ENCODE measurements around the gene STOX1.
"Not testable (repeated sequence)": the region's sequence is repeated elsewhere in the genome, so short reads cannot be mapped to it uniquely, and the experiment has no call there.

STOX1 gene

GRCh38 chr10:68832601-68833000 lies 5.3 kb downstream of the STOX1 start:
- H3K36me3 ChIP-seq (ENCODE audit: control insufficient read depth, low read depth, low read length), result no peaks in the 10 kb centered on the region
- peaks cover 15% of the 10 kb centered on the region for H3K27me3 ChIP-seq (ENCODE audit: control insufficient read depth, insufficient read depth, low read length)
- no peaks in the 10 kb centered on the region for H3K4me1 ChIP-seq (ENCODE audit: control insufficient read depth, low read depth, low read length)
- H3K4me3 ChIP-seq (ENCODE audit: low read length), result no peak overlapping the region
- H3K9me3 ChIP-seq (ENCODE audit: control insufficient read depth, low read depth, low read length), result no peaks in the 10 kb centered on the region
- no peak overlapping the region for H3K27ac ChIP-seq (ENCODE audit: low read length)
- H3K9ac ChIP-seq (ENCODE audit: low read length), result no peak overlapping the region

- Histone ChIP-seq H3K27me3 (ENCODE audit: control insufficient read depth, insufficient read depth, low read length) (no peaks in the 10 kb centered on the region), H3K27ac (ENCODE audit: low read length) (no peak overlapping the region), H3K36me3 (ENCODE audit: control insufficient read depth, low read depth, low read length) (no peaks in the 10 kb centered on the region), H3K4me1 (ENCODE audit: control insufficient read depth, low read depth, low read length) (no peaks in the 10 kb centered on the region), H3K9ac (ENCODE audit: low read length) (no peak overlapping the region), H3K4me3 (ENCODE audit: low read length) (no peak overlapping the region), H3K9me3 (ENCODE audit: control insufficient read depth, low read depth, low read length) (no peaks in the 10 kb centered on the region)
Measured at GRCh38 chr10:68837626-68838322, 10.4 kb downstream of the STOX1 start.

- H3K27me3 ChIP-seq (ENCODE audit: control insufficient read depth, insufficient read depth, low read length); H3K4me3 ChIP-seq (ENCODE audit: low read length); H3K9ac ChIP-seq (ENCODE audit: low read length); H3K4me1 ChIP-seq (ENCODE audit: control insufficient read depth, low read depth, low read length); H3K36me3 ChIP-seq (ENCODE audit: control insufficient read depth, low read depth, low read length); H3K27ac ChIP-seq (ENCODE audit: low read length); H3K9me3 ChIP-seq (ENCODE audit: control insufficient read depth, low read depth, low read length): not testable (repeated sequence)
Measured at GRCh38 chr10:68840650-68841049, 13.3 kb downstream of the STOX1 start.

- no peaks in the 10 kb centered on the region for H3K9me3 ChIP-seq (ENCODE audit: control insufficient read depth, low read depth, low read length)
- H3K4me1 ChIP-seq (ENCODE audit: control insufficient read depth, low read depth, low read length), result peaks cover 4% of the 10 kb centered on the region
- H3K4me3 ChIP-seq (ENCODE audit: low read length), result no peak overlapping the region
- no peaks in the 10 kb centered on the region for H3K36me3 ChIP-seq (ENCODE audit: control insufficient read depth, low read depth, low read length)
- no peaks in the 10 kb centered on the region for H3K27me3 ChIP-seq (ENCODE audit: control insufficient read depth, insufficient read depth, low read length)
- no peak overlapping the region for H3K27ac ChIP-seq (ENCODE audit: low read length)
- no peak overlapping the region for H3K9ac ChIP-seq (ENCODE audit: low read length)
Measured at GRCh38 chr10:68848281-68848680, 20.9 kb downstream of the STOX1 start.

- Histone ChIP-seq H3K27me3 (ENCODE audit: control insufficient read depth, insufficient read depth, low read length) (no peaks in the 10 kb centered on the region), H3K9ac (ENCODE audit: low read length) (no peak overlapping the region), H3K36me3 (ENCODE audit: control insufficient read depth, low read depth, low read length) (no peaks in the 10 kb centered on the region), H3K27ac (ENCODE audit: low read length) (no peak overlapping the region), H3K4me1 (ENCODE audit: control insufficient read depth, low read depth, low read length) (peaks cover 4% of the 10 kb centered on the region), H3K4me3 (ENCODE audit: low read length) (no peak overlapping the region), H3K9me3 (ENCODE audit: control insufficient read depth, low read depth, low read length) (no peaks in the 10 kb centered on the region)
Measured at GRCh38 chr10:68848806-68849205, 21.5 kb downstream of the STOX1 start.

GRCh38 chr10:68856352-68856751 lies 29.0 kb downstream of the STOX1 start:
- no peaks in the 10 kb centered on the region for H3K4me1 ChIP-seq (ENCODE audit: control insufficient read depth, low read depth, low read length)
- no peaks in the 10 kb centered on the region for H3K27me3 ChIP-seq (ENCODE audit: control insufficient read depth, insufficient read depth, low read length)
- H3K9me3 ChIP-seq (ENCODE audit: control insufficient read depth, low read depth, low read length), result peaks cover 10% of the 10 kb centered on the region
- H3K4me3 ChIP-seq (ENCODE audit: low read length), result no peak overlapping the region
- no peak overlapping the region for H3K27ac ChIP-seq (ENCODE audit: low read length)
- no peaks in the 10 kb centered on the region for H3K36me3 ChIP-seq (ENCODE audit: control insufficient read depth, low read depth, low read length)
- no peak overlapping the region for H3K9ac ChIP-seq (ENCODE audit: low read length)

GRCh38 chr10:68857005-68857404 lies 29.7 kb downstream of the STOX1 start:
- H3K4me1 ChIP-seq (ENCODE audit: control insufficient read depth, low read depth, low read length), result no peaks in the 10 kb centered on the region
- H3K4me3 ChIP-seq (ENCODE audit: low read length), result no peak overlapping the region
- no peak overlapping the region for H3K9ac ChIP-seq (ENCODE audit: low read length)
- no peaks in the 10 kb centered on the region for H3K36me3 ChIP-seq (ENCODE audit: control insufficient read depth, low read depth, low read length)
- no peak overlapping the region for H3K27ac ChIP-seq (ENCODE audit: low read length)
- peaks cover 16% of the 10 kb centered on the region for H3K9me3 ChIP-seq (ENCODE audit: control insufficient read depth, low read depth, low read length)
- no peaks in the 10 kb centered on the region for H3K27me3 ChIP-seq (ENCODE audit: control insufficient read depth, insufficient read depth, low read length)

- Histone ChIP-seq H3K27ac (ENCODE audit: low read length) (no peak overlapping the region), H3K4me1 (ENCODE audit: control insufficient read depth, low read depth, low read length) (no peaks in the 10 kb centered on the region), H3K4me3 (ENCODE audit: low read length) (no peak overlapping the region), H3K9me3 (ENCODE audit: control insufficient read depth, low read depth, low read length) (peaks cover 19% of the 10 kb centered on the region), H3K9ac (ENCODE audit: low read length) (no peak overlapping the region), H3K27me3 (ENCODE audit: control insufficient read depth, insufficient read depth, low read length) (no peaks in the 10 kb centered on the region), H3K36me3 (ENCODE audit: control insufficient read depth, low read depth, low read length) (no peaks in the 10 kb centered on the region)
Measured at GRCh38 chr10:68861253-68861652, 33.9 kb downstream of the STOX1 start.

GRCh38 chr10:68864611-68865010 lies 37.3 kb downstream of the STOX1 start:
- H3K4me3 ChIP-seq (ENCODE audit: low read length), result no peak overlapping the region
- H3K9ac ChIP-seq (ENCODE audit: low read length), result no peak overlapping the region
- peaks cover 32% of the 10 kb centered on the region for H3K9me3 ChIP-seq (ENCODE audit: control insufficient read depth, low read depth, low read length)
- no peaks in the 10 kb centered on the region for H3K27me3 ChIP-seq (ENCODE audit: control insufficient read depth, insufficient read depth, low read length)
- no peaks in the 10 kb centered on the region for H3K36me3 ChIP-seq (ENCODE audit: control insufficient read depth, low read depth, low read length)
- H3K27ac ChIP-seq (ENCODE audit: low read length), result no peak overlapping the region
- H3K4me1 ChIP-seq (ENCODE audit: control insufficient read depth, low read depth, low read length), result no peaks in the 10 kb centered on the region

GRCh38 chr10:68868173-68868572 lies 40.8 kb downstream of the STOX1 start:
- not testable (repeated sequence) for H3K36me3 ChIP-seq (ENCODE audit: control insufficient read depth, low read depth, low read length); H3K9ac ChIP-seq (ENCODE audit: low read length); H3K4me3 ChIP-seq (ENCODE audit: low read length); H3K27ac ChIP-seq (ENCODE audit: low read length); H3K27me3 ChIP-seq (ENCODE audit: control insufficient read depth, insufficient read depth, low read length)
- Histone ChIP-seq H3K4me1 (ENCODE audit: control insufficient read depth, low read depth, low read length) (peaks cover 17% of the 10 kb centered on the region), H3K9me3 (ENCODE audit: control insufficient read depth, low read depth, low read length) (peaks cover 13% of the 10 kb centered on the region)

GRCh38 chr10:68869623-68870022 lies 42.3 kb downstream of the STOX1 start:
- peaks cover 17% of the 10 kb centered on the region for H3K4me1 ChIP-seq (ENCODE audit: control insufficient read depth, low read depth, low read length)
- no peaks in the 10 kb centered on the region for H3K27me3 ChIP-seq (ENCODE audit: control insufficient read depth, insufficient read depth, low read length)
- peaks cover 13% of the 10 kb centered on the region for H3K9me3 ChIP-seq (ENCODE audit: control insufficient read depth, low read depth, low read length)
- no peaks in the 10 kb centered on the region for H3K36me3 ChIP-seq (ENCODE audit: control insufficient read depth, low read depth, low read length)
- H3K27ac ChIP-seq (ENCODE audit: low read length), result no peak overlapping the region
- no peak overlapping the region for H3K4me3 ChIP-seq (ENCODE audit: low read length)
- H3K9ac ChIP-seq (ENCODE audit: low read length), result no peak overlapping the region

GRCh38 chr10:68870061-68870460 lies 42.7 kb downstream of the STOX1 start:
- H3K4me3 ChIP-seq (ENCODE audit: low read length), result no peak overlapping the region
- no peaks in the 10 kb centered on the region for H3K27me3 ChIP-seq (ENCODE audit: control insufficient read depth, insufficient read depth, low read length)
- peaks cover 13% of the 10 kb centered on the region for H3K9me3 ChIP-seq (ENCODE audit: control insufficient read depth, low read depth, low read length)
- no peaks in the 10 kb centered on the region for H3K36me3 ChIP-seq (ENCODE audit: control insufficient read depth, low read depth, low read length)
- H3K9ac ChIP-seq (ENCODE audit: low read length), result no peak overlapping the region
- no peak overlapping the region for H3K27ac ChIP-seq (ENCODE audit: low read length)
- H3K4me1 ChIP-seq (ENCODE audit: control insufficient read depth, low read depth, low read length), result peaks cover 17% of the 10 kb centered on the region

Measured in iPS-18a (cell line).